HCT116 (cell line): Measurements from ENCODE around the gene PCCA.

Source experiments
- EZH2phosphoT487 ChIP-seq: fragments of 200-600 bp; IDR thresholded peaks from 2 replicates; pipeline ENCODE4 v1.6.1; 2018; ENCODE audit warnings: antibody characterized with exemption, borderline replicate concordance
- ZNF274 ChIP-seq: fragments of 200-500 bp; sonication (Bioruptor generic); IDR thresholded peaks from 2 replicates; pipeline ENCODE4 v1.6.1; 2014; ENCODE audit warnings: mild to moderate bottlenecking, low read depth, low read length, inconsistent platforms

- TF ChIP-seq ZNF274, result no peak
- no peak for TF ChIP-seq EZH2phosphoT487
These were observed 420.1 kb downstream of the PCCA start for GRCh38 chr13:100508996-100509395.
